ENCODE data around the gene LRRC61. TPM values are rescaled to one million over a fixed set of nuclear protein-coding genes. Genes with fewer than 3 reads are reported as not detected.
A peak's percentile ranks its signal among the peaks of the same experiment; 100 is the strongest.

Gene LRRC61
- total RNA-seq, 1 donor from 2014 or later: not detected

DNA sequence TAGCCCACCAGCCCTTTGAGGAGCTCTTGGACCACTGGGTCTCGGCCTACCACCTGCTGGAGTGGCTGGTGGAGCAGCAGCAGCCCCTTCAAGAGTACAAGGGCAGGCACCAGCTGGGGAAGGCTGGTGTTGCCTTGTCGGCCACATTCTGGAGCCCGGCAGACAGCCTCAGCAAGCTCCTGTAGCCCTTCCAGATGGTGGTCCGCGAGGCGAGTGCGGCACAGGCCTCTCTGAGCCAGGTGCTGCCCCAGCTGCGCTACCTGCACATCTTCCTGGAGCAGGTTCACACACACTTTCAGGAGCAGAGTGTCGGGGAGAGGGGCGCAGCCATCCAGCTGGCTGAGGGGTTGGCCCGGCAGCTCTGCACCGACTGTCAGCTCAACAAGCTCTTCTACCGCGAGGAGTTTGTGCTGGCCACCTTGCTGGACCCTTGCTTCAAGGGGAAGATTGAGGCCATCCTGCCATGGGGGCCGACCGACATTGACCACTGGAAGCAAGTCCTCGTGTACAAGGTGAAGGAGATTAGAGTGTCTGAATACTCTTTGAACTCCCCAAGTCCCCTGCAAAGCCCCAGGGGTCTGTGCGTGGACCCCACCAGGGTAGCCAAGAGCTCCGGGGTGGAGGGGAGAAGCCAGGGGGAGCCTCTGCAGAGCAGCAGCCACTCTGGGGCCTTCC lies 7.2 kb downstream of the LRRC61 start:
- peak; percentile 24 for DNase-seq (ENCODE audit: low read depth)

GRCh38 chr7:150332852-150333635 lies 9.9 kb downstream of the LRRC61 start:
- DNase-seq (ENCODE audit: low read depth): no peak

- no peak for DNase-seq (ENCODE audit: low read depth)
Observed at GRCh38 chr7:150333659-150334058, 10.5 kb downstream of the LRRC61 start.

DNA sequence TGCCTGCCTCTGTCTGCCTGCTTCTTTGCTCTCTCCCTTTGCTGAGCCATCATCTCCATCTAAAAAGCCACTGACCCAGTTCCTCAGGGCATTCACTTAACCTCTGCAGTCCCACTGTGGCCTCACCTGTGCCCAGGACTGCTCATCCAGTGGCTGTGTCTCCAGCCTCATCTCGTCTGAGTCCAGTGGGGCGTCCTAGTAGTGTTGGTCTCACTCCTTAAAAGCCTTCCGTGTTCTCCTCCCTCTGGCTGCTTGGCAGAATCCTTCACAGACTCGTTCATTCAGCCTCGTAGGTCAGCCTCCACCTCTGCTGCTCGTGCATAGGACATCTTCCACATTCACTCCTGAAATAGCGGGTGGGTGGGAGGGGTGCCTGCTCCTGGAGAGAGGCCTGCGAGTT lies 11.0 kb downstream of the LRRC61 start:
- no peak for DNase-seq (ENCODE audit: low read depth)

- DNase-seq (ENCODE audit: low read depth): peak; percentile 62
Observed at GRCh38 chr7:150335108-150335773, 12.1 kb downstream of the LRRC61 start.

DNA sequence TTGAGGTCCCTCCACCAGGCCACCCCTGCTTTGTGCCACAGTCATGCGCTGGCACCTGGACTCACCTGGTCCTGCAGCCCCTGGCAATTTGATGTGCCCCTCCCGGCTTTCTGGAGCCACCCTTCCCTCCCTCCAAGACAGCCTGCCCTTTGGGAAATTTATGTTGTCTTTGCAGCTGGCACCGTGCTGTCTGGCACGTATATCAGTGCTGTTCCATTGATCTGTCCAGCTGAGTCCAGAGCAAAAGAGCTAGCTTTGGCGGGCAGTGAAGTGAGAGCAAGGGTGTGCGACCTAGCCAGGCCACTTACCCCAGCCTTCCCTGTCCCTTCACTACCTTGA lies 12.6 kb downstream of the LRRC61 start:
- no peak for DNase-seq (ENCODE audit: low read depth)

GRCh38 chr7:150336746-150337145 lies 13.6 kb downstream of the LRRC61 start:
- no peak for DNase-seq (ENCODE audit: low read depth)

DNA sequence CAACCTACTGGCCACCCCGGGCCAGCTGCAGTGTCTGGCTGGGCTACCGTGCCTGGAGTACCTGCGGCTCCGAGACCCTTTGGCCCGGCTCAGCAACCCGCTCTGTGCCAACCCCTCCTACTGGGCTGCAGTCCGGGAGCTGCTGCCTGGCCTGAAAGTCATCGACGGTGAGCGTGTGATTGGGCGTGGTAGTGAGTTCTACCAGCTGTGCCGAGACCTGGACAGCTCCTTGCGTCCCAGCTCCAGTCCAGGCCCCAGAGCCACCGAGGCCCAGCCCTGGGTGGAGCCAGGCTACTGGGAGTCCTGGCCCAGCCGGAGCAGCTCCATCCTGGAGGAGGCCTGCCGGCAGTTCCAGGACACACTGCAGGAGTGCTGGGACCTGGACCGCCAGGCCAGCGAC lies 14.0 kb downstream of the LRRC61 start:
- no peak for DNase-seq (ENCODE audit: low read depth)

DNA sequence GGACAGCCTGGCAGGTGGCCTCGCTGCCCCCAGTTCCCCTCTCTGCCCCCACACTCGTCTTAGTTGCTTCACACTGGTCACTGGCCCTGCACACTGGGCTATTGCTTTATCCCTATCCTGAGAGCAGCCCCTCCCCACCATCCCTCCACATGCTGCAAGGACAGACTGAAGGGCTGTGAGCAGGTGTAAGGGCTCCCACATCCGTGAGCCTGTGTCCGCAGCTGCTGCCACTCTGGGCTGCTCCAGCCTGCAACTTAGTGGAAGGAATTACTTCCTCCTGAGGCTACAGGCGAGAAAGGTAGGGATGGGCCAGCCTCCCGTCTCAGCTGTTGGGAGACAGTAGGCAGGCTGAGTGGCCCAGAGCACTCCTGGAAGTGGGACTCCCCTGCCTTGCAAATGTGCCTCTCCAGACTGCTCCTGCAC lies 14.5 kb downstream of the LRRC61 start:
- peak; percentile 90 for DNase-seq (ENCODE audit: low read depth)

- no peak for DNase-seq (ENCODE audit: low read depth)
Observed at GRCh38 chr7:150338166-150338829, 15.1 kb downstream of the LRRC61 start.

GRCh38 chr7:150339409-150339809 lies 16.3 kb downstream of the LRRC61 start:
- peak; percentile 81 for DNase-seq (ENCODE audit: low read depth)

DNA sequence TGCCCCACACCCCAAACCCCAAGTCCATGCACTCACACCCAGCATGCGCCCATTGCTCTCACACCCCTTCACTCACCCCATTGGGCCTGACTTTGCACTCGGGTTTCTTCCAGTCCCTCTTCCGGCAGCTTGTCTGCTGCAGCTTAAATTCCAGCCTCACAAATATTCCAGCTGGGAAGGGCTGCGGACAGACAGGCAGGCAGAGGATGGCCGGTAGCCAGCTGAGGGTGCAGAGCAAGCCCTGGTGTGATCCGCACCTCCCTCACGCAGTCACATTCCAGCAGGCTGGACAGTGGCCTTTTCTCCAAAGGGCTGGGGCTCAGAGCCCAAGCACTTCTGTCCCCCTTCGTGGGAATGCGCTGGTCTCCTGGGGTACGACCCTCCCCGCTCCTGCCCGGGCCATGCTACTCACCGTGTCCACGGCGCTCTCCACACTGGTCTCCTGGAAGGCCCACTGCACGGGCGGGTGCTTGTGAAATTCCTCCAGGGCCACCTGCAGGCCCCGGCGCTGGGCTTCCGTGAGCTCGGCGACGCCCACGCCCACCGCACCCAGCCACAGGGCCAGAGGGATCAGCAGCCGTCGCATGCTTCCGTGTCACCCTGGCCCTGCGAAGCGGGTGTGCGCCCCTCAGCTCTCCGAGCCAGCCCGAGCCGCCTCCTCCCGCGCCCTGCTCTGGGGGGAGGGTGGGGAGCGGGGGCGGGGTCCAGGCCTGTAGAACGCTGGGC lies 17.0 kb downstream of the LRRC61 start:
- peak; percentile 97 for DNase-seq (ENCODE audit: low read depth)

GRCh38 chr7:150340875-150341262 lies 17.7 kb downstream of the LRRC61 start:
- DNase-seq (ENCODE audit: low read depth): no peak

DNA sequence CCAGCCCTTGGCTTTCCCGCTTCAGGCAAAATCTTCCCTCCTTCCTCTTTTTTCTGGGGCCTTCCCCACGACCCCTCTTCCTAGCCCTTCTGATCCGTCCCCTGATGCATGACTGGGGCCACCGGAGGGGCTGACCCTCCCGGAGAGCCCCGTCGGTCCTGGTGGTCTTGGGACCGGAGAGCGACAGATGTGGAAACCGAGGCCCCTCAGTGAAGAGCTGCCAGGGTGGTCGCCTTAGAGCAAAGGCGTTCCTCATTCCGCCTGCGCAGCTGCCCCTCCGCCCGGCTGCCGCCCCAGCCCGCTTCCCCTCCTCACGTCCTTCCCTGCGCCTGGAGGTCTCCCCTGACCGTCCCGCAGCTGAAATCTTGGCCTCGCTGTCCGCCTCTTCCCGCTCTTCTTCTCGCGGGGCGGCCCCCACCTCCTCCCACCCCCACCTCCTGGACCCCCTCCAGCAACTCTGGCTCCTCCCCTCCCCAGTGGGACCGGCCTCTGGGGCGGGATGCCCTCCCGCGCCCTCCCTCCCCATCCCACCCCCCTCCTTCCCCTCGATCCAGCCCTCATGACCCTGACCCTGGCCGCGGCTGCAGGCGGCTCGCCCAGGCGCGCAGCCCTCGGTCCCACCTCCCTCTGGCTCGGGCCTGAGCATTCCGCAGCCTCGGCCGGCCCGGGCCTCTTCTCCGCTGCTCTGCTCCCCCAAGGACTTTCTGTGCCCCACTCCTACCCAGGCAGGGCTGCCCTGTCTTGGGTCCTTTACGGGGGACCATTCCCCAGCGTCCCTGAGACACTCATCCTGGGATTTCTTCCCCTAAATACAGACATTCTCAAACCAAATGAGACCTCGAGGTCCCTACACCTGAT lies 18.3 kb downstream of the LRRC61 start, which contains the start of gene RARRES2:
Gene RARRES2 (minus strand): TSS at position 367 of the 858 bp plus-strand sequence. CDS start 1,020 bp downstream, outside the sequence.
- no peak for DNase-seq (ENCODE audit: low read depth)

DNA sequence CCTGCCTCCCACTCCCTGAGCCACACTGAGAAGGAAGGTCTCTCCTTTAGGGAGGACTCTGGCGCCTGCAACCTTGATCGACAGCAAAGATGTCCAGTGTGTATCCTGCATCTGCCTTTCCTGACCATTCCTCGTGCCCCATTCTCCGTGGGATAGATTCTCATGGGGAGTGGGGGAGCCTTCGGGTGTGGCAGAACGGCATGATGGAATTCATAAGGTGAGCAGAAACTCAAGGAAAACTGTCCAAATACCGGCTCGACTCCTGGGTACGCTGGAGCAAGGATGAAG lies 18.9 kb downstream of the LRRC61 start:
- DNase-seq (ENCODE audit: low read depth): no peak

GRCh38 chr7:150343225-150343624 lies 20.1 kb downstream of the LRRC61 start:
- no peak for DNase-seq (ENCODE audit: low read depth)

DNA sequence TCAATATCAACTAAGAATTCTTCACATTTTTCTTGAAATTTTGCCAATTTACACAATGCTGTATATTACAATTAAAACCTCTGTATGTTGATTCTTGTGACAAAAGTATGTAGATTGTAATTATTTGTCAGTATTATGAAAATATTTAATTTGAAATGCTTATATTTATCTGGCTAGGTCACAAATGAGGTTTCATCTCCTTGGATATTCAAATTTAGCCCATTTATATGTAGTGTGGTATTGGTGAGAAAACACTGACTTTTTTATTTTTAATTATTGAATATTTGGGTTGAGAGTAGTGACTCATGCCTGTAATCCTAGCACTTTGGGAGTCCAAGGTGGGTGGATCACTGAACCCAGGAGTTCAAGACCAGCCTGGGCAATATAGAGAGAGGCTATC lies 21.1 kb downstream of the LRRC61 start:
- no peak for DNase-seq (ENCODE audit: low read depth)

- no peak for DNase-seq (ENCODE audit: low read depth)
Observed at GRCh38 chr7:150345012-150345411, 21.9 kb downstream of the LRRC61 start.

DNA sequence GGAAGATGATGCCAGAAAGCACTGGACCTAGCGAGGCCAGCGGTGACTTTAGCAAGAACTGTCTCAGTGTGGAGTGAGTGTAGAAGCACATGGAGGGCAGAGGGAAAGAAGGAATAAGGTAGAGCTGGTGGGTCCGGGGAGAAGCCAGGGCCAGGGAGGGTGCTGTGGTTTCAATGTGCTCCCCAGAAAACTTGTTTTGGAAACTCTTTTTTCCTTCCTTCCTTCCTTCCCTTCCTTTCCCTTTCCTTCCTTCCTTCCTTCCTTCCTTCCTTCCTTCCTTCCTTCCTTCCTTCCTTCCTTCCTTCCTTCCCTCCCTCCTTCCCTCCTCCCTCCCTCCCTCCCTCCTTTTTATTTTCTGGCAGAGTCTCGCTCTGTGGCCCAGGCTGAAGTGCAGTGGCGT lies 23.8 kb downstream of the LRRC61 start:
- DNase-seq (ENCODE audit: low read depth): no peak

GRCh38 chr7:150351587-150352194 lies 28.5 kb downstream of the LRRC61 start:
- DNase-seq (ENCODE audit: low read depth): no peak
